Uterus (tissue), 2 donors: ENCODE results near the gene SAMD3.

Experiments used
- POLR2A ChIP-seq, 2 donors: fragments of 450-650 bp; IDR thresholded peaks; one replicate each; pipeline ENCODE4 v1.6.1; 2016; ENCODE audit warnings: antibody characterized with exemption in 2 of 2, mild to moderate bottlenecking in 1 of 2, moderate library complexity in 1 of 2
- TF ChIP-seq, protein P1 (sequence below), 4 experiments: fragments of 200-600 bp in 2 of 4; fragments of 450-650 bp in 2 of 4; sonication (generic) in 2 of 4; IDR thresholded peaks; one replicate each; pipeline ENCODE4 v1.5.1; 2016 to 2019; ENCODE audit warnings: antibody characterized with exemption in 4 of 4, mild to moderate bottlenecking in 2 of 4, moderate library complexity in 1 of 4

DNA sequence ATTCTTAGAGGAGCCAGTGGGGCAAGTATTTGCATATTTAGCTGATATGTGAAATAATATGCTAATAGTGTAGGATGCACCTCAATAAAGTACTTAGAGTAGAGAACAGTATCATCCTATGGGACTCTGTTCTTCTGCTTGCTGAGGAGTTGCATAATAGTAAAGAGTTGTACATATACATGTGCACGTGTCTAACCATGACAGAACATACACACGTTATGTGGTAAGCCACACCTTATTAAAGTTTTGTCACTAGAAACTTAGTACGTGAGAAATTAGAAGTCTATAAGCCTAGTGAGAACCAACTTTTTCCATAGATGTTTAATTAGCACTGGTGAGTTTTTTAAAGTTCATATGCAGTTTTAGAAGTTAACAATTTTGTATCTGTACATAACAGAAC, 123.6 kb downstream of the SAMD3 start:
- TF ChIP-seq, protein P1, sequence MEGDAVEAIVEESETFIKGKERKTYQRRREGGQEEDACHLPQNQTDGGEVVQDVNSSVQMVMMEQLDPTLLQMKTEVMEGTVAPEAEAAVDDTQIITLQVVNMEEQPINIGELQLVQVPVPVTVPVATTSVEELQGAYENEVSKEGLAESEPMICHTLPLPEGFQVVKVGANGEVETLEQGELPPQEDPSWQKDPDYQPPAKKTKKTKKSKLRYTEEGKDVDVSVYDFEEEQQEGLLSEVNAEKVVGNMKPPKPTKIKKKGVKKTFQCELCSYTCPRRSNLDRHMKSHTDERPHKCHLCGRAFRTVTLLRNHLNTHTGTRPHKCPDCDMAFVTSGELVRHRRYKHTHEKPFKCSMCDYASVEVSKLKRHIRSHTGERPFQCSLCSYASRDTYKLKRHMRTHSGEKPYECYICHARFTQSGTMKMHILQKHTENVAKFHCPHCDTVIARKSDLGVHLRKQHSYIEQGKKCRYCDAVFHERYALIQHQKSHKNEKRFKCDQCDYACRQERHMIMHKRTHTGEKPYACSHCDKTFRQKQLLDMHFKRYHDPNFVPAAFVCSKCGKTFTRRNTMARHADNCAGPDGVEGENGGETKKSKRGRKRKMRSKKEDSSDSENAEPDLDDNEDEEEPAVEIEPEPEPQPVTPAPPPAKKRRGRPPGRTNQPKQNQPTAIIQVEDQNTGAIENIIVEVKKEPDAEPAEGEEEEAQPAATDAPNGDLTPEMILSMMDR (IDR thresholded peaks at IDR 0.05) = no peak
- no peak for TF ChIP-seq POLR2A (IDR thresholded peaks at IDR 0.05)
